GM18517 (cell line): ENCODE results near the gene IKBKE.

ENCODE experiments used
- ATAC-seq: cut with Tn5 transposase; IDR thresholded peaks from one replicate; pipeline ENCODE4 v1.9.1; 2021; ENCODE audit warnings: mild to moderate bottlenecking, moderate library complexity; ENCODE audit not compliant: unreplicated experiment

IKBKE gene

GRCh38 chr1:206538086-206538770 is 68.0 kb downstream of the IKBKE start:
- no peak for ATAC-seq

- ATAC-seq, result no peak
These were observed 68.8 kb downstream of the IKBKE start for GRCh38 chr1:206538901-206539640.

DNA sequence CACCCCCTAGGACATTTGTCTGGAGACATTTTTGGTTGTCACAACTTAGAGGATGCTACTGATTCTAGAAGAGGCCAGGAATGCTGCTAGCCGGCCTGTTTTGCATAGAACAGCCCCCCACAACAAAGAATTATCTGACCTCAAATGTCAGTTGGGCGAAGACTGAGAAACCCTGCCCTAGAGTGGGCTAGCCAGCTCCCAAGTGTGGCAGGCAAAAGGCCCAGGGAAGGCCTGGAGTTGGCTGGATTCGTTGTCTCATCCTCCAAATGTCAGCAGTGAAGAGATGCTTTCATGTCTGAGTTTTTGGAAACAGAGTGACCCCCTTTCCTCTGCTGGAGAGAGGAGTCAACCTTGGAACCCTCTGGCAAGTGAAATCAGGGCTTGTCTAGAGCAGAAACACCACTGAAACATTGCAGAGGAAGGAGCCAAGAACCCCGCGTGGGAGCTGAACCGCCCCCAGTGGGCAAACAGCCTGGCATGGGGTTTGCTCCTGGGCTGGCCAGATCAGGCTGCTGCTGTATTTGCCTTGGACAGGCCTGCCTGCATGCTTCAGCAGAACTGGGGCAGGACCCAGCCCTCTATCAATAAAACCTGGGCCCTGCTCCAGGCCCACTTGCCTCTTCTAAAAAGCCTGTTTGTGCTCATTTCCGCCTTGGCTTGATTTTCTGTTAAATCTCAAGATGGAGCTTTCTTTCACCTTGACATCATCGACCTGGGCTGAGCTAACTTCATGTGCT is 69.9 kb downstream of the IKBKE start:
- ATAC-seq, result no peak

- no peak for ATAC-seq
These were observed 71.1 kb downstream of the IKBKE start for GRCh38 chr1:206541236-206541833.

DNA sequence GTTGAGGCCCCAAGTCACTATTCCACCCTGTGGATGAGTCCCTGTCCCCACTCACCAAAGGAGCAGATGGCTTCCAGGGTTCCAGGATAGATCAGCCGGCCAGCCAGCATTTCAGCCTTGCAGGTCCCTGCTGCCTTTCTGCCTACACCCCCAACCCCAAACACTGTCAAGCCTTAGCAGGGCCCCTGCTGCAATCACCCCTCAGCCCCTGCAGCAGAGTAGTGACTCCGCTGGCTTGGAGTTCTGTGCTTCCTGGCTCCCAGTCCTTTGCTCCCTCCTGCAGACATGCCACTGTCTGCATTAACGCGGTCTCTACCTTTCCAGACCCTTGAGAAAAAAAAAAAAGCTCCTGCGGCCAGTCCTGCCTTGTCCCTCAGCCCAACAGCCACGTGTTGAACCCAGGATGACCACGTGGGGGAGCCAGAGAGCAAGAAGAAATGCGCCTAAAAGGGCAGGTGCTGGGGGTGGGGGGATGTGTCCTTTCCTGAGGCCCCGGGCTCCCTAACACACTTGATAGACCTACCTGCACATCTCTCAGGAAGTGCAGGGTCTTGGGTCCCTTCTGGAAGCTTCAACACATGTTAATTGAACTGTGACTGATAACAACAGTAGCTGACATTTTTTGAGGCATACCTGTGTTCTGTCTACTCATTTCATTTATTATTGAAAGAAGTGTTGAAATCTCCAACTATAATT is 74.4 kb downstream of the IKBKE start:
- no peak for ATAC-seq

DNA sequence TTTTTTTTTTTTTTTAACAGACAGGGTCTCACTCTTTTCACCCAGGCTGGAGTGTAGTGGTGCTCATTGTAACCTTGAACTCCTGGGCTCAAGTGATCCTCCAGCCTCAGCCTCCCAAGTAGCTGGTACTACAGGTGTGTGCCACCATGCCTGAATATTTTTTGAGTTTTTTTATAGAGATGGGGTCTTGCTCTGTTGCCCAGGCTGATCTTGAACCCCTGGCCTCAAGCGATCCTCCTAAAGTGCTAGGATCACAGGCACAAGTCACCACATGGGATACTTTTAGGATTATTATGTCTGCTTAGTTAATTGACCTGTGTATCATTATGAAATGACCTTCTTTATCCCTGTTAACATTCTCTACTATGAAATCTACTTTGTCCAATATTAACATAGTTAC is 75.1 kb downstream of the IKBKE start:
- ATAC-seq, result no peak
